NCI-H2029 treated with DMSO at 0.1 percent for 48 hours (cell line): ENCODE data around the gene BCAP31.
"Not testable (repeated sequence)": the region's sequence is repeated elsewhere in the genome, so short reads cannot be mapped to it uniquely, and the experiment has no call there.

Source experiments
- DNase-seq: peaks from one replicate; lab custom pipeline; 2025; lab: John Stamatoyannopoulos, UW

The BCAP31 gene

DNA sequence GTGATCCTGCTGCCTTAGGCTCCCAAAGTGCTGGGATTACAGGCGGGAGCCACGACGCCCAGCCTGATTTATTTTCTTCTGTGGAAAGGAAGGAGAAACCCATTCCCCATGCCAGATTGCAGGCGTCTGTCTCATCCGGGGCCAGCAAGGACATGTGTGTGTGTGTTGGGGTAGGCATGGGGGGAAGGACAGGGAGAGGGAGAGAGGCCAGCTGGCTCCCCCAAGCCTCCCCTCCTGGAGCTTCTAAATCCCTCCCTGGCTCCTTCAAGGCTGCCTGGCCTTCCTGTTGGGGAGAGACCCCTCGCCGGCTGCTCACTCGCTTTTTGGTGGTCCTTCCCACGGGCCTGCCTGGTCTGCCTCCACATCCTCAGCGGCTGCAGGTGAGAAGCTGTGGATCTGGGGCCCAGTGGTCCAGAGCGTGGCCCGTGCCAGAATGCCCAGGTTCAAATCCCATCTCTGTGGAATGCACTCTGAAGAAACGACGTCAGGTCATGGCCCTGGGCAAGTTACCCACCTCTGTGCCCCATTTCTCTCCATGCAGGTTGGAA is 38.5 kb upstream of the BCAP31 start:
- no peak for DNase-seq

DNA sequence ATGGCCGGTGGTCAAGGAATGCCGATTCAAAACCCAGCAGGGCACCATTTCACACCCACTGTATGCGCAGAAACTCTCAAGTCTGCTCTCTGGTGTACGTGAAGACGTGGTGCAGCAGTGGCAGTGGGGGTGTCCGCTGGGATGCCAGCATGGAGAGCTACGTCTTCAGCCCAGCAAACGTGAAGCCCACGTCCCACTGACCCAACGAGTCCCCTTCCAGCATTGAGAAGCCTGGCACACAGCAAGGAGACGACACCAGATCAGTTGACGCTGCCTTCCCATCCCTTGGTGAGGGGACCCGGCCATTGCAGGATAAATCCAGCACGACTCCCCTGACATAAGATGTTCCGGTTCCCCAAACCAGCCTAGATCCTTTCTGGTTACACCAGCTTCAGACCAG is 37.7 kb upstream of the BCAP31 start:
- DNase-seq, result no peak

DNA sequence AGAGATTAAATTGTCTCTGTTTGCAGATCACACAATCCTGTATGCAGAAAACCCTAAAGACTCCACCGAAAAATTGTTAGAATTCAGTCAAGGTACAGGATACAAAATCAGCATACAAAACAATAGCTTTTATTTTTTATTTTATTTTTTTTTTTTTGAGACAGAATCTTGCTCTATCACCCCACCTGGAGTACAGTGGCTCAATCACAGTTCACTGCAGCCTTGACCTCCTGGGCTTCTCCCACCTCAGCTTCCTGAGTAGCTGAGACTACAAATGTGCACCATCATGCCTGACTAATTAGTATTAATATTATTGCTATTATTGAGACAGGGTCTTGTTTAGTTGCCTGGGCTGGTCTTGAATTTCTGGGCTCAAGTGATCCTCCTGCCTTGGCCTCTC is 30.9 kb upstream of the BCAP31 start:
- DNase-seq, result no peak

DNA sequence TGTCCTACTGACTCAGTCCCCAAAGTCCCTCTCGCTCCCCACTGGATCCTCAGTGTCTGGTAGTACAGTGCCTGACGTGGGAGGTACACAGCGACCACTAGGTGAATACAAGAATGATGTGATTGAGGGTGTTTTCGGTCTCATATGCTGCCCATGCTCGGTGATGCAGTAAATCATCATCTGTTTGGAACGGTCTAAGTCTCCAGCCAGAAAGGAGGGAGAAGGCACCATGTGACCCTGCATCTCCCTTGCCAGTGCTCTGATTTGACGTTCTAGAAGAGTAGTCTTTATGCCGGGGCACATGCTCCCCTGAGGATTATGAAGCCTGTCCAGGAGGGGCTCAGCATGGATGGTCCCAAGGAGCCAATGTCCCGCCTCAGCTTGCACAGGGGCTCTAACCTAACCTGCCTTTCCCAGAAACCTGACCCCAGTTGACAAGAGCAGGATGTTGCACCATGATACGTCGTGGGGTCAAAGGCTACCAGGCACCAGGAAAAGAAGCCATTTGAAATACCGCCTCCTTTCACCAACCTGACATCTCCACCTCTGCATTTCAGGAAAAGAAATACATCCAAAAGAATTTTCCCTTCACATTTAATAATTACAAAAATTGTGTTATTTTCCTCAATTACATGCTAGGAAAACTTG is 26.1 kb upstream of the BCAP31 start:
- no peak for DNase-seq

DNA sequence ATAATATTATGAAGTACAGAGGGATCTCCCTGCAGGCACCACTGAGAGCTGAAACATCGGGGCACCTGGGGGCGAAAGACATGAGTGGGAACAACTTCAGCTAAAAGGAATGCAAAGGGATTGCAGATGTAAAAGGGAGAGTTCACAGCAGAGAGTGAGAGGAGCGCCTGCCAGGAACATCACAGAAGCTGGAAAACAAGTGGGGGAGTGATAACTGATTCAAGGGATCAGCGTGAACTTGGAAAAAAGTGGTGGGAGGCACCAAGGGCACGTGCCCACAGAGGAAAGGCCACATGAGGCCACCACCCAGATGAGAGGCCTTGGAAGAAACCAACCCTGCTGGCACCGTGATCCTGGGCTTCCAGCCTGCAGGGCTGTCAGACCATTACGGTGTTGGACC is 24.8 kb upstream of the BCAP31 start:
- not testable (repeated sequence) for DNase-seq

DNA sequence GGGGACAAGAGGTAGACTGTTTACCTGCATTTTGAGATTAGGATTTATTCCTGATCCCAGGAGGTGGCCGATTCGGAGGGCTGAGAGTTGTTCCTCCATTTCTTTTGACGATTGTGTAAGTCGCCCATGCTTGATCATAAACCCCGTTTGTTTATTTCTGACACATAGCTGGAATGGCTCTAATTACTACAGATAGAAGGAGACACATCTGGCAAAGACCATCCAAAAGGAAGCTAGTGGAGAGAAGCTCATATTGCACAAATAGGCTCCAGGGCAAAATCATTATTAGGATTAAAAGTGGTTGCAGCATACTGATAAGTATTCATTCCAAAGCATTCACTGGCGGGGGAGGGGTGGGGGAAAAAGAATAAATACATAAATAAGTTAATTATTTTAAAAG is 22.8 kb upstream of the BCAP31 start:
- DNase-seq, result not testable (repeated sequence)

DNA sequence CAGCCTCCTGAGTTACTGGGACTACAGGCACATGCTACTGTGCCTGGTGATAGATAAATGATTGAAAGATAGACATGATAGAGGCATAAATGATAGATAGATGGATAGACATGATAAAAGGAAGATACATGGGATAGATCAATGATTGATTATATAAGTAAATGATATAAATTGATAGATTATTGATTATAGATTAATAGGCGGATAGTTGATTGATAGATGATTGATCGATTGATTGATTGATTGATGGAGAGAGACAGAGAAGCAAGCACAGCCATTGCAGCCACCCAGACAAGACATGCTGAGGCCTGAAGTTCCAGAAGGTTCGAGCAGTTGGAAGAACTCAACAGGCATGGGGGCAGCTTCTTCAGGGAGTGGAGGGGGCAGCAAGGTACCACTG is 22.2 kb upstream of the BCAP31 start:
- no peak for DNase-seq

DNA sequence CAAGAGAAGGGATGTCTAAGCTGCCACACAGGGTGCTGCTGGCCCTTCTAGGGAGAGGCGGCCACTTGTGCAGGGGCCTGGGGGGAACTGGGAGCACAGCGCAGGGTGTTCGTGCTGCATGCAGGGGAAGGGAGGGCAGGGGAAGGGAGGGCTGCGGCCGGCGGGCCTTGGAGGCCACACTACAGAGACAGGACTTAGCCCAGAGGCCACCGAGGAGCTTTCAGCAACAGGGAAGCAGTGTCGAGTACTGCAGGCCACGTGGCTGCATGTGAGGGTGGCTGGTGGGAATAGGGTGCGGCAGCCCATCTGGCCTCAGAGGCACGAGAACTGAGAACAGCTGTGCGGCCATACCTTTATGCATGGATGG is 20.9 kb upstream of the BCAP31 start:
- DNase-seq, result not testable (repeated sequence)

DNA sequence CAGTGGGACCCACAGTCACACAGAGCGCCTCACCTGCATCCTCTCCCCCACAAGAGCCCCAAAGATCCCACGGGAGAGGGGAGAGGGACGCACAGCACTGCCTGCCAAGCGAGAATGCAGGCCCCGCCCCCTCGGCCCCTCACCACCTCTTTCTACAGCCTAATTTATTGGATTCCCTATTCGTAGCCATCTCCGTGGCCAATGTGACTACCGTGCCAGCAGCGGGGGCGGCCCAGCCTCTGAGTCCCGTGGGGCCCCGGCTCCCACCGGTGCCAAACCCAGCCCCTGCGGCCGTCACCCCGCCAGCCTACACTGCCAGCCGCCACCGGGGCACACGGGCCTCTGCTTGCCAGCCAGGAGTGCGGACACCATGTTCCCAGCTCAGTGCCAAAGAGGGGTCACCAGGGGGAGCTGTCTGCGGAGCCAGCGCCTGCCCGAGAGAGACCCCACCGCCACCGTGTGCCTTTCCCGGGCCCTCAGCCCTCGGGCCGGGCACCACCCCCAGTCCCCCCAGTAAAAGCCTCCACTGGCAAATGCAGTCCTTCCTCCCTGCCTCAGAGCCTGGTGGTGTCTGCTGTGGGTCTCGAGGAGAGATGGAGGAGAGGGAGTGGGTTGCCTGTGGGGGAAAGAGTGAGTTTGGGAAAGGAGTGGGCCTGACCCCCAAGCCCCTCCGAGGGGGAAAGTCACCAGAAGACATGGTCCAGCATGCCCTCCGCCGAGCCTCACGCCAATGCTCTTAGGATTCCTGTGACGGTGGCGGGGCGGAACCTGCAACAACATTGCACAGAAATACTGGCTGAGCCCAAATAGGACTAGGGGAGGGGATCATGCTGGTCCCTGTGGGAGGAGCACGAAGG is 20.3 kb upstream of the BCAP31 start:
- no peak for DNase-seq

DNA sequence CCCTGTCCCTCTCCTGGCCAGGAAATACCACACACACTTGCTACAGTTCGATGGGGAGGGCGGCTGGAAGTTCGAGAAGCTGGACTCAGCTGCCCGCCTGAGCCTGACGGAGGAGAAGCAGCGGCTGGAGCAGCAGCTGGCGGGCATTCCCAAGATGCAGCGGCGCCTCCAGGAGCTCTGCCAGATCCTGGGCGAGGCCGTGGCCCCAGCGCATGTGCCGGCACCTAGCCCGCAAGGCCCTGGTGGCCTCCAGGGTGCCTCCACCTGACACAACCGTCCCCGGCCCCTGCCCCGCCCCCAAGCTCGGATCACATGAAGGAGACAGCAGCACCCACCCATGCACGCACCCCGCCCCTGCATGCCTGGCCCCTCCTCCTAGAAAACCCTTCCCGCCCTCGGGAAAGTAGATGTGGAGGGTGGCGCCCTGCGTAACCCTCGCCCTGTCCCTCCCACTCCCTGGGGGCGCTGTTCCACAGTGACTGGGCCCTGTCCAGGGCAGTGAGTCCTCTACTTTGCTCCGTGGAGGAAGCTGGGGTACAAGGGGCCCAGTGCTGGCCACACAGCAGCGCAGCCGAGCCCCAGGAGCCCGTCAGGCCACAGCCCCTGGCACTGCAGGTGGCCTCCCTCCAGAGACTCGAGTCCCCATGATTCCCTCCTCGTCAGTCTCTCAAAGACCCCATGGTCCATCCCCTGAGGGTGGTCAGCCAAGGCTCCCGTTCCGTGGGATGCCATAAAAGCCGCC is 19.5 kb upstream of the BCAP31 start:
- DNase-seq, result not testable (repeated sequence)

DNA sequence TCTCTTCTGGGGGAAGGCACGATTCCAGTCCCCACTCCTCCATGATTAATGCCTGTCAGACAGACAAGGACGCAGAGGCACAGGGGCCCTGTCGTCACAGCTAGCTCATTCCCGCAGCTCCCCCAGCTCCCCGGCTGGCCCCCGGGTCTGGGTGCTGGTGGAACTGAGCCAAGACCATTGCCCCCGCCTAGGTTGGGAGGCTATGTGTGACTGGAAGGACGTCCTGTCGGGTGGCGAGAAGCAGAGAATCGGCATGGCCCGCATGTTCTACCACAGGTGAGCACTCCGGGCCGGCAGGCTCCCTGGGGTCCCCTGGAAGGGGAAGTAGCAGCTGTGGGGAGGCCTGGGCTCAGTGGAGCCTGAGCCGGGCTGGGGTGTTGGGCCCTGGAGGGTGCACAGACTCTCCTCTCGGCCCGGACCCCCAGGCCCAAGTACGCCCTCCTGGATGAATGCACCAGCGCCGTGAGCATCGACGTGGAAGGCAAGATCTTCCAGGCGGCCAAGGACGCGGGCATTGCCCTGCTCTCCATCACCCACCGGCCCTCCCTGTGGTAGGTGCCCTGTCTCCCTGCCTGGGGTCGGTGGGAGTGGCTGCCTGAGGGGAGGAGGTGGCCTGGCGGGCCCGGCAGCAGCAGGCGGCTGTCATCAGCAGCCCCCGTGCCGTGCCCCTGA is 18.7 kb upstream of the BCAP31 start:
- not testable (repeated sequence) for DNase-seq

DNA sequence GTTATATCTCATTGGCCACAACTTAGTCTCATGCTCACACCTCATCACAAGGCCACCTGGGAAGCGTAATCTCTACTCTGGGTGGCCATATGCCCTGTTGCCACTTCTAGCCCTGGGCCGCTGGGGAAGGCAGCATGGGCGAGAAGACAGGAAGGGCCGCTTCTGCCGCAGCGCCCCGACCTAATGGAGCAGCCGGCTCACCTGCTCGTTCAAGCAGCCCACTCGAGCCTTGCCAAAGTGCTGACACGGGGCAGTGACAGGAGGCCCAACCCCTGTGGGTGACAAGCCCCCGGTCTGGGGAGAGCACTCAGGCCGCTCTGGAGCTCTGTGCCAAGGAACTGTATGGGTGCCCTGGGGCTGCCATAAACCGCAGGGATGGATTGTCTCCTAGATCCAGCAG is 17.9 kb upstream of the BCAP31 start:
- DNase-seq, result not testable (repeated sequence)

DNA sequence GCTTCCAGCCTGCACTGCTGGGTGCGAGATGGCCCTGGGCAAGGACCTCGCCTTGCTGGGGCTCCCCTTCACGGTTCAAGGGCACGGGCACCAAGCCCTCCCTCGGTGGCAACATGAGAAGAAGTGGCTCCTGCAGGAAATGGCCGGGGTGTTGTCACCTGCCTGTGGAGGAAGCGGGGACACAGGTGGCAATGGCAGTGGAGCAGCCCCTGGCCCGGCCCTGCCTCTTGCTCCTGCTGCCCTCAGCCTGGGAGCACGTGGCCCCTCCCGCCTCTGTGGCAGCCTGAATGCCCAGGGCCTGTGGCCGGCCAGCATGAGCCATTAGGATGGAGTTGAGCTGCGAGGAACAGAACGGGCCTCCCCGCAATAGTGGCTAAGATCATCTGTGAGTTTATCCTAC is 17.3 kb upstream of the BCAP31 start:
- no peak for DNase-seq

DNA sequence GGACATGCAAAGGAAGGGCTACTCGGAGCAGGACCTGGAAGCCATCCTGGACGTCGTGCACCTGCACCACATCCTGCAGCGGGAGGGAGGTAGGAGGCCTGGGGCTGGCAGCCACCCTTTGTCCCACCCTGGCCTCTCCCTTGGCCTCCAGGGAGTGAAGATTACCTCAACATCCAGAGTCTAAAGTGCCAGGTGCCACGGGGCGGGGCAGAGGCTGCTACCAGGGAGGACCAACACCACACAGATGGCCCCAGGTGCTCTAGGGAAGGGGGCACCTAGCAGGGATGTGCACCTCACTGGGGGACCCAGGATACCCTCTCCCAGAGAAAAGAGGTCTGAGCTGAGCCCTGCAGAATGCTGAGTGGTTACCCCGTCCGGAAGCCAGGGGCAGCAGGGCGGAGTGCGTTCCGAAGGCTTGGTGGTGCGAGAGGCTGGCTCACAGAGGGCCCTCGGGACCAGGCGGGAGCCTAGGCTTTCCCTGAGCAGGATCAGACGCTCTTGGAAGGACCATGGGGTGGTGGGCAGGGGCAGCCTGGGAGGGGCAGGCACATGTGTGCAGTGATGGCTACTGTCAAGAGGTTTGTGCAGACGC is 16.5 kb upstream of the BCAP31 start:
- no peak for DNase-seq

DNA sequence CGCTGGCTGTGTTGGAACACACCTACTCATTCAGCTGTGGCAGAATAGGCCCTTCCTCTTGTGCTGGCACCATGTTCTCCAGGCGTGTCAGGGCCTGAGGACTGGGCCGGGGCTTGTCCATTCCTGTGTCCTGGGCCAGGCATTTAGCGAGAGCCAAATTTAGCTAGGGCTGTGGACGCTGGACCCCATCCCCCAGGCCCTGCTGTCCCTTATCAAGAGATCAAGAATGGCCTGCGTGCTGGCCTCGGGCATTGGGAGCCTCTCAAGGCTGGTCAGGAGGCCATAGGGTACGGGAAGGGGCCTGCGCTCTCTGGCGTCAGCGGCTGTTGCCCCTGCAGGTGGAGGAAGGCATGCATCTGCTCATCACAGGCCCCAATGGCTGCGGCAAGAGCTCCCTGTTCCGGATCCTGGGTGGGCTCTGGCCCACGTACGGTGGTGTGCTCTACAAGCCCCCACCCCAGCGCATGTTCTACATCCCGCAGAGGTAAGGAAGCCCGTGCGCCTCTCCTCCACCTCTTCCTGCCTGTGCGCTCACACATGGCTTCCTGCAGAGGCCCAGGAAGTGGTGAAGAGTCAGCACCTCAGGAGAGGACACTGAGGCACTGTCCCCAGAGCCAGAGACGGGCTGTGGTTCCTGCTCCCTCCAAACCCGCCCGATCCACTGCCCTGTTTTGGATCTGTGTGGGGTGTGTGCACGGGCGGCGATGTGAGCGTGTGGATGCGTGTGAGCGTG is 15.7 kb upstream of the BCAP31 start:
- no peak for DNase-seq

DNA sequence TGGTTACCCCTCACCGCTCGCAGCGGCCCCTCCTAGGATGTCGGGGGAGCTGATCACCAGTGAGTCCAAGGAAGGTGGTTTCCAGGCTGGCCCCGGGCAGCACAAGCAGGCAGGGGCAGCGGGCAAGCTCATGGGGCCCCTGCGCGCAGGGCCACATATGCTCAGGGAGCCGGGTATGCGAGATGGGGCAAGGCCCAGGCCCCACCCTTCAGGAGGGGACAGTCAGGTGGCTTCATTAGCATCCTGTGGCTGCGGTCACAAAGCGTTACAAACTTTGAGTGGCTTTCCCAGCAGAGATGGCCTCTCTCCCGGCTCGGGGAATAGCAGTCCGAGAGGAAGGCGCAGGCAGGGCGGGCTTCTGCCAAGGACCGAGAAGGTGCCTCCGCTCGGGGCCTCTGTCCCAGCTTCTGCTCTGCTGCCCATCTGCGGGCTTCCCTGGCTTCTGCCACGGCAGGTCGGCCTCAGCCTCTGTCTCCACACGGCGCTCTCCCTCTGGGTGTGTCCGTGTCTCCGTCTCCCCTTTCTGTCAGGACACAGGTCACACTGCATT is 13.9 kb upstream of the BCAP31 start:
- DNase-seq, result no peak

DNA sequence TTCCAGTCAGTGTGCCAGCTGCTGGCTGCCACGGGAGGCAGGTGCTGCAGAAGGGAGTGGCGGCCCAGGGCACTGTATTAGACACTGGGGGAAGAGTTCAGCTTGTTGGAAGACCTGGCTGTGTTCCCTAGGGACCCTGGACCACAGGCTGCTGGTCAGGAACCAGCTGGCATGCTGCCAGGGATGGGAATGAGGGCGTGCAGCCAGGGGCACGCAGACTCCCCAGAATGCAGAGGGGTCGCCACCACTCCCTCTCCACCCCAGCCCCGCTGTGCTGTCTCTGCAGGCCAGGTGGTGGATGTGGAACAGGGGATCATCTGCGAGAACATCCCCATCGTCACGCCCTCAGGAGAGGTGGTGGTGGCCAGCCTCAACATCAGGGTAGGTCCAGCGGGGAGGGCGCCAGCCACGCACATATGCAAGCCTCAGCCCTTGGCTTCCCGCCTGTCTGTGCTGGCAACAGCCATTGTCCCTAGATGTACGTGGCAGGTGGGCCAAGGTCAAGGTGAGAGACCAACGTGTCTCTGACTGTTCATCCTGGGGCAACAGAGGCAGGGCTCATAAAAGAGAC is 12.8 kb upstream of the BCAP31 start:
- no peak for DNase-seq

DNA sequence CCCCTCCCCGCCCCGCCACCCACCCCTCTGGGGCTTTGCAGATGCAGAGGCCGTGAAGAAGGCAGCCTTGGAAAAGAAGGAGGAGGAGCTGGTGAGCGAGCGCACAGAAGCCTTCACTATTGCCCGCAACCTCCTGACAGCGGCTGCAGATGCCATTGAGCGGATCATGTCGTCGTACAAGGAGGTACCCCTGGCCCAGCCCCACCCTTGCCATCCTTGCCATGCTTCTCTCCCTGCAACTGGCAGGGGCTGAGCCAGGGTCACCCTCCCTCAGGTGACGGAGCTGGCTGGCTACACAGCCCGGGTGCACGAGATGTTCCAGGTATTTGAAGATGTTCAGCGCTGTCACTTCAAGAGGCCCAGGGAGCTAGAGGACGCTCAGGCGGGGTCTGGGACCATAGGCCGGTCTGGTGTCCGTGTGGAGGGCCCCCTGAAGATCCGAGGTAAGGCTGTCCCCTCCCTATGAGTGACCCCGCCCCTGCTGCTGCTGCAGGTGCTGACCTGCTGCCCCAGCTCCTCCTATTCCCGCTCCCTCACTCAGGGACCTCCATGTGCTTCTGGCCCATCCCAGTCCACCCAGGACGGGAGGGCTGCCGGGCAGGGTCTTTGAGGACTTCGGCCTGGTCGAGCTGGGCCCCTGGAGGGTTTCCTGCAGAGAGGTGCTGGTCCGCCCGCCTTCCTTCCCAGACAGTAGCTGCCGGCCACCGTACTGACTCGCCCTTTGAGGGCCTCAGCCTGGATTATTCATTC is 12.1 kb upstream of the BCAP31 start:
- DNase-seq, result no peak

DNA sequence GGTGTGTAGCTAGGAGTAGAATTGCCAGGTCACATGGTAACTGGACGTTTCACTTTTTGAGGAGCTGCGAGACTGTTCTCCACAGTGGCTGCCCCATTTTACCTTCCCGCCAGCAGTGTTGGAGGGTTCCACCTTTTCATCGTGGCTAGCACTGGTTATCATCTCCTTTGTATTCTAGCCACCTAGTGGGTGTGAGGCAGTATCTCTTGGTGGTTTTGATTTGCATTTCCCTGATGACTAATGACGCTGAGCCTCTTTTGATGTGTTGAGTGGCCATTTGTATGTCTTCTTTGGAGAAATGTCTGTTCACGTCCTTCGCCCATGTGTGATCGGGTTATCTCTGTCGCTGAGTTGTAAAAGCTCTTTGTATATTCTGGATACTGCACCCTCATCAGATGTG is 11.1 kb upstream of the BCAP31 start:
- DNase-seq, result no peak

DNA sequence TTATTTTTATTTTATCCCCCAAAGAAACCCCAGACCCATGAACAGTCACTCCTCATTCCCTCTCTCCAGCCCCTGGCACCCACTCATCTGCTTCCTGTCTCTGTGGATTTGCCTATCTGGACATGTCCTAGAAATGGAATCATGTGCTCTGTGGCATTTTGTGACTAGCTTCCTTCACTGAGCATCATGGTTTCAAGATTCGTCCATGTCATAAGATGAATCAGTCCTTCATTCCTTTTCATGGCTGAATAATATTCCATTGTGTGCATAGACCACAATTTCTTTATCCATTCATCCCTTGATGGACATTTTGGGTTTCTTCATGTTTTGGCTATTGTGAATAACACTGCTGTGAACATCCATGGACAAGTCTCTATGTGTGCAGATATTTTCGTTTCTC is 10.7 kb upstream of the BCAP31 start:
- DNase-seq, result no peak
